DOHH2 (cell line): ENCODE measurements around the gene SMYD1.

ENCODE experiments used
- H3F3A ChIP-seq: fragments of 200-600 bp; sonication (generic), shearing (Covaris generic); 2 replicates; pipeline ENCODE4 v1.6.0; 2016; ENCODE audit warnings: antibody characterized with exemption, mild to moderate bottlenecking; ENCODE audit not compliant: control insufficient read depth, insufficient read depth
- H3K27ac ChIP-seq: fragments of 200-600 bp; sonication (generic); 2 replicates; pipeline ENCODE4 v1.5.1; 2014; ENCODE audit warnings: low read depth, mild to moderate bottlenecking, low read length, moderate library complexity
- H3K27me3 ChIP-seq: fragments of 200-600 bp; sonication (generic); 2 replicates; pipeline ENCODE4 v1.6.1; 2014; ENCODE audit warnings: mild to moderate bottlenecking, low read length, mixed read lengths; ENCODE audit not compliant: control insufficient read depth
- H3K36me3 ChIP-seq: fragments of 200-600 bp; sonication (generic); 2 replicates; pipeline ENCODE4 v1.6.1; 2014; ENCODE audit warnings: mild to moderate bottlenecking, low read length, moderate library complexity, mixed read lengths; ENCODE audit not compliant: control insufficient read depth
- H3K4me1 ChIP-seq: fragments of 200-600 bp; sonication (generic); 2 replicates; pipeline ENCODE4 v1.6.1; 2014; ENCODE audit warnings: mild to moderate bottlenecking, low read length, mixed read lengths; ENCODE audit not compliant: control insufficient read depth
- H3K4me2 ChIP-seq: fragments of 200-600 bp; sonication (generic); 2 replicates; pipeline ENCODE4 v1.6.0; 2014; ENCODE audit warnings: mild to moderate bottlenecking, low read length, moderate library complexity
- H3K4me3 ChIP-seq: fragments of 200-600 bp; sonication (generic); 2 replicates; pipeline ENCODE4 v1.5.1; 2014; ENCODE audit warnings: mild to moderate bottlenecking, low read length, mixed read lengths
- H3K79me2 ChIP-seq: fragments of 200-600 bp; sonication (generic); 2 replicates; pipeline ENCODE4 v1.6.1; 2014; ENCODE audit warnings: mild to moderate bottlenecking, low read length, mixed read lengths; ENCODE audit not compliant: control insufficient read depth
- H3K9me2 ChIP-seq: fragments of 200-600 bp; sonication (generic); replicated peaks from 2 replicates; pipeline ENCODE4 v1.6.1; 2014; ENCODE audit warnings: mild to moderate bottlenecking, low read length, mixed read lengths; ENCODE audit not compliant: control insufficient read depth
- H3K9me3 ChIP-seq: fragments of 200-600 bp; sonication (generic); 2 replicates; pipeline ENCODE4 v1.6.1; 2014; ENCODE audit warnings: antibody characterized with exemption, low read length, mixed read lengths; ENCODE audit not compliant: control insufficient read depth, insufficient read depth
- H4K20me1 ChIP-seq: fragments of 200-600 bp; sonication (generic); 2 replicates; pipeline ENCODE4 v1.6.0; 2014; ENCODE audit warnings: low read depth, mild to moderate bottlenecking, antibody characterized with exemption, low read length, moderate library complexity; ENCODE audit not compliant: control insufficient read depth, insufficient read depth
- CTCF ChIP-seq: fragments of 200-600 bp; sonication (generic); IDR thresholded peaks from one replicate; pipeline ENCODE4 v1.5.1; 2014; ENCODE audit warnings: antibody characterized with exemption, mild to moderate bottlenecking, low read depth, low read length; ENCODE audit not compliant: poor library complexity, severe bottlenecking
- EZH2phosphoT487 ChIP-seq: fragments of 200-600 bp; sonication (generic); IDR thresholded peaks from 2 replicates; pipeline ENCODE4 v1.6.1; 2017; ENCODE audit warnings: borderline replicate concordance, mild to moderate bottlenecking, antibody characterized with exemption, low read length, moderate library complexity, mixed read lengths

Gene SMYD1

GRCh38 chr2:88028931-88029330 is 38.7 kb upstream of the SMYD1 start:
- Histone ChIP-seq H3K4me2 (no peak overlapping the region), H3K9me3 (no peaks in the 10 kb centered on the region), H4K20me1 (no peaks in the 10 kb centered on the region), H3F3A (0 out of 2 replicates have a peak, but pooled peaks cover 7% of the 10 kb centered on the region), H3K4me1 (no peaks in the 10 kb centered on the region), H3K36me3 (peaks cover 42% of the 10 kb centered on the region), H3K27me3 (no peaks in the 10 kb centered on the region), H3K4me3 (no peak overlapping the region), H3K9me2 (no peaks in the 10 kb centered on the region), H3K27ac (no peak overlapping the region), H3K79me2 (no peaks in the 10 kb centered on the region)
- no peak for TF ChIP-seq EZH2phosphoT487
- TF ChIP-seq CTCF = no peak

DNA sequence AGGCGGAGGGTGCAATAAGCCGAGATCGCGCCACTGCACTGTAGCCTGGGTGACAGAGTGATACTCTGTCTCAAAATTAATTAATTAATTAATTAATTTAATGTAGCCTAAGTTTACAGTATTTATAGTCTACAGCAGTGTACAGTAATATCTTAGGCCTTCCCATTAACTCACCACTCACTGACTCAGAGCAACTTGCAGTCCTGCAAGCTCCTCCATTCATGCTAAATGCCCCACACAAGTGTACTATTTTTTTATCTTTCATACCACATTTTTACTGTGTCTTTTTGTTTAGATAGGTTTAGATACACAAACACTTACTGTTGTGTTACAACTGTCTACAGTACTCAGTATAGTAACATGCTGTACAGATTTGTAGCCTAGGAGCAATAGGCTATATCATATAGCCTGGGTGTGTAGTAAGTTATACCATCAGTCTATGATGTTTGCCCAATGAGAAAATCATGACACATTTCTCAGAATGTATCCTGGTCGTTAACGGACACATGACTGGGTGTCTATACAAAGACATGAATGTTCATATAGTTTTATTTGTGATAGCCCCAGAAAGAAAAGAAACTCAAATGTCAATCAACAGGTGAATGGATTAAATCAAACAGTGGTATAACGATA is 35.4 kb upstream of the SMYD1 start:
- Histone ChIP-seq H3F3A (0 out of 2 replicates have a peak, but pooled peaks cover 4% of the 10 kb centered on the region), H3K36me3 (peaks cover 68% of the 10 kb centered on the region), H3K27ac (no peak overlapping the region), H3K9me3 (no peaks in the 10 kb centered on the region), H3K4me1 (peaks cover 6% of the 10 kb centered on the region), H3K4me3 (no peak overlapping the region), H3K27me3 (no peaks in the 10 kb centered on the region), H3K79me2 (no peaks in the 10 kb centered on the region), H3K4me2 (no peak overlapping the region), H3K9me2 (no peaks in the 10 kb centered on the region), H4K20me1 (no peaks in the 10 kb centered on the region)
- TF ChIP-seq CTCF = no peak
- TF ChIP-seq EZH2phosphoT487 = no peak

DNA sequence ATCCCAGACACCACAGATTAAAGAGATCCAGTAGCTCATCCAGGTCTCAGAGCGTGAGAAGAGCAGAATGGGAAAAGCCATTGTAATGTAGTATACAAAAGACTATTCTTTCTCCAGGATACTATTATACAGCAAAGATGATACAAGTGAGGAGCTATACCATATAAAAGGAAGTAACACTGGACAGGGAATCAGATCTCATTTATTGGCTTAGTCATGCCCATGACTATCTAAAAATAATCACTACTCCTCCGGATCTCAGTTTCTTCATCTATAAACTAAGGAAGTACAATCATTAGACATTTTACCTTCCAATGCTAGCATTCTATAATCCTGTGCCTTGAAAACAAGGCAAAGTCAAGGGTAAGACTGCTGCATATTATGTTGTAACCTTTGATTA is 31.4 kb upstream of the SMYD1 start:
- Histone ChIP-seq H3K9me2 (no peaks in the 10 kb centered on the region), H3K27me3 (no peaks in the 10 kb centered on the region), H3K79me2 (peaks cover 2% of the 10 kb centered on the region; the same call in 1 of the 2 replicates), H3K36me3 (peaks cover 48% of the 10 kb centered on the region), H3K4me1 (peaks cover 9% of the 10 kb centered on the region), H3K9me3 (no peaks in the 10 kb centered on the region), H3K27ac (no peak overlapping the region), H4K20me1 (no peaks in the 10 kb centered on the region), H3K4me2 (no peak overlapping the region), H3K4me3 (no peak overlapping the region), H3F3A (peaks cover 3% of the 10 kb centered on the region; the same call in 1 of the 2 replicates)
- TF ChIP-seq EZH2phosphoT487 = no peak
- TF ChIP-seq CTCF = no peak
